Measurements from ENCODE around the gene ARHGEF2. TPM values are rescaled to one million over a fixed set of nuclear protein-coding genes. Genes with fewer than 3 reads are reported as not detected.

The ARHGEF2 gene
- total and polyA plus RNA-seq, 2 of the 13 experiments (the other 11 are each of a cell fraction or from before 2014, with no cell fraction given), result 16.1 to 32.1 TPM

DNA sequence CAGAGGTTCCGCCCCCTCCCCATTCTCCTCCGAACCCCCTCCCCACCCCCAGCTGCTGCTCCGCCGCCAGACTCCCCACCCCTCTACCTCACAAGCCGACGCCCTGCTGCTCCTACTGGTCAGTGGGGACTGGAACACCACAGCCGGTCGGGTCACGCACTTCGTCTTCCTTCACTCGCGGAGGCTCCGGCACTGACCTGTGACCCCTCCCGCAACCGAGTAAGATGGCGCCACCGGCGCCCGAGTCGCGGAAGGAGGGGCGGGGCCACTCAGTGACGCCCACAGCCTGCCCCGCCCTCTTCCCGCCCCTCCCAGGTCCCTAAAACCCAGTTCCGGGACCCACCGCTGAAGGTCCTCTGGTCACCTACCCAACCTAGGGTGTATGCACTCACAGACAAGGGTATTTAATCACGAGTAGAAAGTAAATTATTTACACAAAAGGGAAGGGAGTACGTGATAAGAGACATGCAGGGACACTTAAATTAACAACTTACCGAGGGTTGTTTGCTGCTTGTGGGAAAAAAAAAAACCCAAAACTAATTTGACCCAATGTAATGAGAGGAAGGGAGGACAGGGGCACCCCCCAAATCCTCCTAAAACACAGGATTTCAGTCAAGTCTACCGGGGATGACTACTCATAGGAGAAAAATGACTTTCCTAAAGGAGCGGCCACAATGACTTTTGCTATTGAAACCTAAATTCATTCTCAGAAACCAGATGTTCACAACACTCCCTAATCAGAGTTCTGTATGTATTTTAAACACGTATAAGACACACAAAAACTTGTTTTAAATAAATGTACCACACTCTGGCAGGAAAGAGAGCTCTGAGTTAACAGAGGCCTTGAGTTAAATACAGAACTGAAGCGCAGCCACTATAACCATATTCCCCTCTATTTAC is 66.9 kb downstream of the ARHGEF2 start, which contains the start of gene RIT1 (continued):
- TF ChIP-seq, protein P1, sequence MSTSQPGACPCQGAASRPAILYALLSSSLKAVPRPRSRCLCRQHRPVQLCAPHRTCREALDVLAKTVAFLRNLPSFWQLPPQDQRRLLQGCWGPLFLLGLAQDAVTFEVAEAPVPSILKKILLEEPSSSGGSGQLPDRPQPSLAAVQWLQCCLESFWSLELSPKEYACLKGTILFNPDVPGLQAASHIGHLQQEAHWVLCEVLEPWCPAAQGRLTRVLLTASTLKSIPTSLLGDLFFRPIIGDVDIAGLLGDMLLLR (CRISPR knock-in tag; IDR thresholded peaks at IDR 0.05), result no peak
- TF ChIP-seq, protein P2, sequence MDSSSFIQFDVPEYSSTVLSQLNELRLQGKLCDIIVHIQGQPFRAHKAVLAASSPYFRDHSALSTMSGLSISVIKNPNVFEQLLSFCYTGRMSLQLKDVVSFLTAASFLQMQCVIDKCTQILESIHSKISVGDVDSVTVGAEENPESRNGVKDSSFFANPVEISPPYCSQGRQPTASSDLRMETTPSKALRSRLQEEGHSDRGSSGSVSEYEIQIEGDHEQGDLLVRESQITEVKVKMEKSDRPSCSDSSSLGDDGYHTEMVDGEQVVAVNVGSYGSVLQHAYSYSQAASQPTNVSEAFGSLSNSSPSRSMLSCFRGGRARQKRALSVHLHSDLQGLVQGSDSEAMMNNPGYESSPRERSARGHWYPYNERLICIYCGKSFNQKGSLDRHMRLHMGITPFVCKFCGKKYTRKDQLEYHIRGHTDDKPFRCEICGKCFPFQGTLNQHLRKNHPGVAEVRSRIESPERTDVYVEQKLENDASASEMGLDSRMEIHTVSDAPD (CRISPR knock-in tag; IDR thresholded peaks at IDR 0.05), result no peak
- TF ChIP-seq SALL1 (CRISPR knock-in tag; IDR thresholded peaks at IDR 0.05), result peak; percentile 31; the same call in 1 of the 2 replicates
- TF ChIP-seq ZBTB42 (CRISPR knock-in tag; IDR thresholded peaks at IDR 0.05), result no peak
- TF ChIP-seq ZNF264 (CRISPR knock-in tag; IDR thresholded peaks at IDR 0.05), result no peak
- TF ChIP-seq SMAD9 (CRISPR knock-in tag; IDR thresholded peaks at IDR 0.05), result no peak
- no peak for TF ChIP-seq ZBTB1 (CRISPR knock-in tag; IDR thresholded peaks at IDR 0.05; ENCODE audit: borderline replicate concordance)
- TF ChIP-seq, protein P3, sequence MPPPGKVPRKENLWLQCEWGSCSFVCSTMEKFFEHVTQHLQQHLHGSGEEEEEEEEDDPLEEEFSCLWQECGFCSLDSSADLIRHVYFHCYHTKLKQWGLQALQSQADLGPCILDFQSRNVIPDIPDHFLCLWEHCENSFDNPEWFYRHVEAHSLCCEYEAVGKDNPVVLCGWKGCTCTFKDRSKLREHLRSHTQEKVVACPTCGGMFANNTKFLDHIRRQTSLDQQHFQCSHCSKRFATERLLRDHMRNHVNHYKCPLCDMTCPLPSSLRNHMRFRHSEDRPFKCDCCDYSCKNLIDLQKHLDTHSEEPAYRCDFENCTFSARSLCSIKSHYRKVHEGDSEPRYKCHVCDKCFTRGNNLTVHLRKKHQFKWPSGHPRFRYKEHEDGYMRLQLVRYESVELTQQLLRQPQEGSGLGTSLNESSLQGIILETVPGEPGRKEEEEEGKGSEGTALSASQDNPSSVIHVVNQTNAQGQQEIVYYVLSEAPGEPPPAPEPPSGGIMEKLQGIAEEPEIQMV (CRISPR knock-in tag; IDR thresholded peaks at IDR 0.05; ENCODE audit: low read depth), result 0 out of 2 replicates have a peak, but pooled peaks have one; percentile 18
- TF ChIP-seq NR3C1 (CRISPR knock-in tag; IDR thresholded peaks at IDR 0.05), result no peak
- TF ChIP-seq CEBPG (CRISPR knock-in tag; IDR thresholded peaks at IDR 0.05), result 0 out of 2 replicates have a peak, but pooled peaks have one; percentile 14
- no peak for TF ChIP-seq ZNF776 (CRISPR knock-in tag; IDR thresholded peaks at IDR 0.05)
- TF ChIP-seq, protein P4, sequence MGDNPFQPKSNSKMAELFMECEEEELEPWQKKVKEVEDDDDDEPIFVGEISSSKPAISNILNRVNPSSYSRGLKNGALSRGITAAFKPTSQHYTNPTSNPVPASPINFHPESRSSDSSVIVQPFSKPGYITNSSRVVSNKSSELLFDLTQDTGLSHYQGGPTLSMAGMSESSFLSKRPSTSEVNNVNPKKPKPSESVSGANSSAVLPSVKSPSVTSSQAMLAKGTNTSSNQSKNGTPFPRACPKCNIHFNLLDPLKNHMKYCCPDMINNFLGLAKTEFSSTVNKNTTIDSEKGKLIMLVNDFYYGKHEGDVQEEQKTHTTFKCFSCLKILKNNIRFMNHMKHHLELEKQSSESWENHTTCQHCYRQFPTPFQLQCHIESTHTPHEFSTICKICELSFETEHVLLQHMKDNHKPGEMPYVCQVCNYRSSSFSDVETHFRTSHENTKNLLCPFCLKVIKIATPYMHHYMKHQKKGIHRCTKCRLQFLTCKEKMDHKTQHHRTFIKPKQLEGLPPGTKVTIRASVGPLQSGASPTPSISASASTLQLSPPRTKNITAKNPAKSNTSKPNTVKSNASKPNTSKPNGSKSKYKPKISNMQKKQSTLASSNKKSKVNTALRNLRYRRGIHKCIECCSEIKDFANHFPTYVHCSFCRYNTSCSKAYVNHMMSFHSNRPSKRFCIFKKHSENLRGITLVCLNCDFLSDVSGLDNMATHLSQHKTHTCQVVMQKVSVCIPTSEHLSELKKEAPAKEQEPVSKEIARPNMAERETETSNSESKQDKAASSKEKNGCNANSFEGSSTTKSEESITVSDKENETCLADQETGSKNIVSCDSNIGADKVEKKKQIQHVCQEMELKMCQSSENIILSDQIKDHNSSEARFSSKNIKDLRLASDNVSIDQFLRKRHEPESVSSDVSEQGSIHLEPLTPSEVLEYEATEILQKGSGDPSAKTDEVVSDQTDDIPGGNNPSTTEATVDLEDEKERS (CRISPR knock-in tag; IDR thresholded peaks at IDR 0.05), result 0 out of 2 replicates have a peak, but pooled peaks have one; percentile 69
- no peak for TF ChIP-seq ATF6 (CRISPR knock-in tag; conservative IDR thresholded peaks at IDR 0.05)
- TF ChIP-seq GFI1 (CRISPR knock-in tag; IDR thresholded peaks at IDR 0.05; ENCODE audit: borderline replicate concordance), result 0 out of 2 replicates have a peak, but pooled peaks have one; percentile 24
- TF ChIP-seq MED1 (CRISPR knock-in tag; IDR thresholded peaks at IDR 0.05), result peak; percentile 50; the same call in 1 of the 2 replicates
- no peak for TF ChIP-seq NONO (IDR thresholded peaks at IDR 0.05)
- peak; percentile 46; the same call in 1 of the 2 replicates for TF ChIP-seq NONO (CRISPR knock-in tag; conservative IDR thresholded peaks at IDR 0.05)
- TF ChIP-seq NFKBIZ (CRISPR knock-in tag; IDR thresholded peaks at IDR 0.05), result no peak
- TF ChIP-seq ZFP90 (CRISPR knock-in tag; IDR thresholded peaks at IDR 0.05; ENCODE audit: borderline replicate concordance), result 0 out of 2 replicates have a peak, but pooled peaks have one; percentile 39
- TF ChIP-seq TBX3 (IDR thresholded peaks at IDR 0.05; ENCODE audit: borderline replicate concordance), result no peak
- no peak for TF ChIP-seq ZNF572 (CRISPR knock-in tag; IDR thresholded peaks at IDR 0.05)

Data from HepG2 (cell line).